GM20000 (cell line): ENCODE data around the gene DAB1.

ENCODE experiments used
- DNase-seq: peaks from one replicate; pipeline ENCODE4 v3.0.0; 2012; ENCODE audit warnings: low spot score
- CTCF ChIP-seq: IDR thresholded peaks from 2 replicates; pipeline ENCODE4 v1.5.1; 2012; ENCODE audit warnings: mild to moderate bottlenecking, control low read depth; ENCODE audit errors: extremely low read depth, missing control alignments

DAB1 gene

GRCh38 chr1:57329937-57330336, 93.9 kb downstream of the DAB1 start:
- DNase-seq, result no peak

GRCh38 chr1:57329001-57329527, 94.8 kb downstream of the DAB1 start:
- DNase-seq, result no peak
- no peak for TF ChIP-seq CTCF

More at GRCh38 chr1:57329937-57330336, 93.9 kb downstream of the DAB1 start:
- no peak for TF ChIP-seq CTCF

- no peak for TF ChIP-seq CTCF
- no peak for DNase-seq
Measured at GRCh38 chr1:57327946-57328345, 95.9 kb downstream of the DAB1 start.

- no peak for DNase-seq
- no peak for TF ChIP-seq CTCF
Measured at GRCh38 chr1:57327336-57327735, 96.5 kb downstream of the DAB1 start.

GRCh38 chr1:57325536-57325935, 98.3 kb downstream of the DAB1 start:
- no peak for TF ChIP-seq CTCF
- DNase-seq, result no peak

GRCh38 chr1:57325117-57325516, 98.7 kb downstream of the DAB1 start:
- TF ChIP-seq CTCF, result no peak
- DNase-seq, result no peak

- no peak for TF ChIP-seq CTCF
- no peak for DNase-seq
Measured at GRCh38 chr1:57324388-57324787, 99.5 kb downstream of the DAB1 start.
